Ammon's horn (tissue), 1 donor: ENCODE measurements around the gene RAB26.
"Not testable (repeated sequence)": the region's sequence is repeated elsewhere in the genome, so short reads cannot be mapped to it uniquely, and the experiment has no call there.

ENCODE experiments used
- DNase-seq: peaks from one replicate; pipeline ENCODE4 v3.0.0-alpha.2; 2016; ENCODE audit warnings: low spot score

RAB26 gene

GRCh38 chr16:2147981-2148671 lies at the start of gene RAB26:
RAB26 (plus strand) TSS chr16:2148625; CDS start chr16:2148784, 159 bp downstream.
- DNase-seq: peak; percentile 73

GRCh38 chr16:2101581-2101980 lies 46.8 kb upstream of the RAB26 start:
- not testable (repeated sequence) for DNase-seq

GRCh38 chr16:2102471-2102870 lies 46.0 kb upstream of the RAB26 start:
- DNase-seq: no peak

GRCh38 chr16:2104464-2104863 lies 44.0 kb upstream of the RAB26 start:
- DNase-seq: not testable (repeated sequence)

- not testable (repeated sequence) for DNase-seq
Measured at GRCh38 chr16:2105291-2105690, 43.1 kb upstream of the RAB26 start.

- DNase-seq: not testable (repeated sequence)
Measured at GRCh38 chr16:2105769-2106168, 42.7 kb upstream of the RAB26 start.

GRCh38 chr16:2106211-2106610 lies 42.2 kb upstream of the RAB26 start:
- not testable (repeated sequence) for DNase-seq

- DNase-seq: not testable (repeated sequence)
Measured at GRCh38 chr16:2107121-2107790, 41.2 kb upstream of the RAB26 start.

- not testable (repeated sequence) for DNase-seq
Measured at GRCh38 chr16:2107791-2108125, 40.7 kb upstream of the RAB26 start.

- DNase-seq: not testable (repeated sequence)
Measured at GRCh38 chr16:2108446-2109270, 39.8 kb upstream of the RAB26 start.

GRCh38 chr16:2109271-2109580 lies 39.2 kb upstream of the RAB26 start:
- DNase-seq: not testable (repeated sequence)

GRCh38 chr16:2109872-2110271 lies 38.6 kb upstream of the RAB26 start:
- DNase-seq: not testable (repeated sequence)

- not testable (repeated sequence) for DNase-seq
Measured at GRCh38 chr16:2110332-2111008, 38.0 kb upstream of the RAB26 start.

GRCh38 chr16:2111009-2111353 lies 37.4 kb upstream of the RAB26 start:
- not testable (repeated sequence) for DNase-seq

- DNase-seq: not testable (repeated sequence)
Measured at GRCh38 chr16:2111412-2112335, 36.8 kb upstream of the RAB26 start.

- not testable (repeated sequence) for DNase-seq
Measured at GRCh38 chr16:2112539-2113106, 35.8 kb upstream of the RAB26 start.

- not testable (repeated sequence) for DNase-seq
Measured at GRCh38 chr16:2114225-2114624, 34.2 kb upstream of the RAB26 start.

- DNase-seq: not testable (repeated sequence)
Measured at GRCh38 chr16:2114885-2115590, 33.4 kb upstream of the RAB26 start.

- DNase-seq: no peak
Measured at GRCh38 chr16:2115591-2115973, 32.8 kb upstream of the RAB26 start.

GRCh38 chr16:2116428-2116827 lies 32.0 kb upstream of the RAB26 start:
- DNase-seq: not testable (repeated sequence)
